ENCODE measurements around the gene GALNT7.

DNA sequence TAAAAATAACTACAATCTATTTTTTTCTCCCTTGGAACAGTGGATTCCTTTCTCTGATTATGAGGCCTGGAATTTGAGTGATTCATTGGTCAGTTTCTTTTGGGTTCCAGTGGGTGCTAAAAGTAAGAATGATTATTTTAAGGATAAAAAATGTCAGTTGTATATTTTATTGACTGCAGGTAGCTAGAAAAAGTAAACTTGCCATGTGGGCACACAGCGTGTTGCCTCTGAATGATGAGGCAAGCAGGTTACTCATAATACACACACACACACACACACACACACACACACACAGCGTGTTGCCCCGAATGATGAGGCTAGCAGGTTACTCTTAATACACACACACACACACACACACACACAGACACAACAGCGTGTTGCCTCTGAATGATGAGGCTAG, 13.8 kb downstream of the GALNT7 start:
- TF ChIP-seq CTCF (IDR thresholded peaks at IDR 0.05) (no peak), POLR2A (IDR thresholded peaks at IDR 0.05) (no peak), EP300 (IDR thresholded peaks at IDR 0.05) (no peak)

All from ovary (tissue), 3 donors.